Mesenchymal stem cell (in vitro differentiated cells and primary cell): ENCODE results near the gene PPAN.

Experiments
- DNase-seq: peaks from one replicate; pipeline ENCODE4 v3.0.0-alpha.2; 2013
- H2AFZ ChIP-seq: one replicate; pipeline ENCODE4 v1.6.1; 2013; ENCODE audit warnings: low read depth, mild to moderate bottlenecking, control low read depth, inconsistent platforms, low read length, moderate library complexity
- H2AK5ac ChIP-seq: 2 replicates; pipeline ENCODE4 v1.6.1; 2013; ENCODE audit warnings: low read length, moderate library complexity, mild to moderate bottlenecking, inconsistent platforms; ENCODE audit not compliant: severe bottlenecking
- H2BK120ac ChIP-seq: one replicate; pipeline ENCODE4 v1.6.1; 2013; ENCODE audit warnings: low read depth, mild to moderate bottlenecking, inconsistent platforms, low read length, moderate library complexity
- H2BK12ac ChIP-seq, 2 experiments: one replicate each; pipeline ENCODE4 v1.6.1; 2013; ENCODE audit warnings: inconsistent platforms in 2 of 2, low read length in 2 of 2, mild to moderate bottlenecking in 2 of 2, moderate library complexity in 2 of 2, control low read depth in 1 of 2
- H2BK15ac ChIP-seq: one replicate; pipeline ENCODE4 v1.6.1; 2013; ENCODE audit warnings: mild to moderate bottlenecking, low read depth, inconsistent platforms; ENCODE audit not compliant: poor library complexity, severe bottlenecking
- H2BK5ac ChIP-seq: 2 replicates; pipeline ENCODE4 v1.6.1; 2013; ENCODE audit warnings: low read depth, mild to moderate bottlenecking, low read length, control low read depth, inconsistent platforms; ENCODE audit not compliant: poor library complexity, severe bottlenecking
- H3K14ac ChIP-seq, 2 experiments: one replicate each; pipeline ENCODE4 v1.6.1; 2013; ENCODE audit warnings: inconsistent platforms in 2 of 2, low read length in 2 of 2, control low read depth in 1 of 2, mild to moderate bottlenecking in 1 of 2, moderate library complexity in 1 of 2
- H3K18ac ChIP-seq, 2 experiments: one replicate each; pipeline ENCODE4 v1.6.1; 2013; ENCODE audit warnings: inconsistent platforms in 2 of 2, low read length in 2 of 2, control low read depth in 1 of 2, low read depth in 1 of 2, mild to moderate bottlenecking in 1 of 2
- H3K23ac ChIP-seq, 2 experiments: one replicate each; pipeline ENCODE4 v1.6.1; 2013; ENCODE audit warnings: inconsistent platforms in 2 of 2, low read length in 2 of 2, mild to moderate bottlenecking in 2 of 2, moderate library complexity in 2 of 2, control low read depth in 1 of 2
- H3K27ac ChIP-seq: 2 replicates; pipeline ENCODE4 v1.5.1; 2013; ENCODE audit warnings: mild to moderate bottlenecking, moderate library complexity, low read length, control low read depth, inconsistent platforms; ENCODE audit not compliant: poor library complexity, severe bottlenecking
- H3K27me3 ChIP-seq, 2 experiments: 2 replicates each; pipeline versions ENCODE4 v1.6.1 to v1.7.0; 2013; ENCODE audit warnings: low read length in 2 of 2, mild to moderate bottlenecking in 2 of 2, moderate library complexity in 2 of 2, control low read depth in 1 of 2, inconsistent platforms in 1 of 2; ENCODE audit not compliant: control insufficient read depth in 1 of 2, insufficient read depth in 1 of 2
- H3K36me3 ChIP-seq, 2 experiments: 2 replicates each; pipeline versions ENCODE4 v1.6.1 to v1.7.0; 2013; ENCODE audit warnings: low read length in 2 of 2, control low read depth in 1 of 2, inconsistent platforms in 1 of 2, low read depth in 1 of 2, mild to moderate bottlenecking in 1 of 2; ENCODE audit not compliant: insufficient read depth in 2 of 2, control insufficient read depth in 1 of 2
- H3K4ac ChIP-seq, 2 experiments: one replicate each; pipeline ENCODE4 v1.6.1; 2013; ENCODE audit warnings: inconsistent platforms in 2 of 2, low read length in 2 of 2, mild to moderate bottlenecking in 2 of 2, moderate library complexity in 2 of 2, control low read depth in 1 of 2, low read depth in 1 of 2
- H3K4me1 ChIP-seq: 2 replicates; pipeline ENCODE4 v1.6.1; 2013; ENCODE audit warnings: low read depth, low read length, control low read depth; ENCODE audit not compliant: control insufficient read depth, insufficient read depth
- H3K4me2 ChIP-seq: 2 replicates; pipeline ENCODE4 v1.6.1; 2013; ENCODE audit warnings: low read length, mild to moderate bottlenecking, inconsistent platforms; ENCODE audit not compliant: poor library complexity, severe bottlenecking
- H3K4me3 ChIP-seq, 2 experiments: 2 replicates each; pipeline versions ENCODE4 v1.5.1 to v1.7.0; 2013; ENCODE audit warnings: low read length in 2 of 2, mild to moderate bottlenecking in 2 of 2, control low read depth in 1 of 2, low read depth in 1 of 2; ENCODE audit not compliant: insufficient read depth in 1 of 2
- H3K79me1 ChIP-seq: replicated peaks from 2 replicates; pipeline ENCODE4 v1.6.1; 2013; ENCODE audit warnings: mild to moderate bottlenecking, control low read depth, low read length, inconsistent platforms; ENCODE audit not compliant: poor library complexity, severe bottlenecking
- H3K9ac ChIP-seq: 2 replicates; pipeline ENCODE4 v1.7.0; 2013; ENCODE audit warnings: mild to moderate bottlenecking, low read length, moderate library complexity
- H3K9me3 ChIP-seq: 2 replicates; pipeline ENCODE4 v1.7.0; 2013; ENCODE audit warnings: mild to moderate bottlenecking, low read length; ENCODE audit not compliant: control insufficient read depth
- H4K8ac ChIP-seq: one replicate; pipeline ENCODE4 v1.6.1; 2013; ENCODE audit warnings: inconsistent platforms, mild to moderate bottlenecking, low read length, moderate library complexity
- H4K91ac ChIP-seq: one replicate; pipeline ENCODE4 v1.6.1; 2013; ENCODE audit warnings: mild to moderate bottlenecking, low read length, inconsistent platforms
- WGBS: methylation state at CpG from one replicate; pipeline ENCODE4 v1.1.7; 2013; ENCODE audit warnings: mixed read lengths; 5-methylcytosine and 5-hydroxymethylcytosine counted together

The PPAN gene

DNA sequence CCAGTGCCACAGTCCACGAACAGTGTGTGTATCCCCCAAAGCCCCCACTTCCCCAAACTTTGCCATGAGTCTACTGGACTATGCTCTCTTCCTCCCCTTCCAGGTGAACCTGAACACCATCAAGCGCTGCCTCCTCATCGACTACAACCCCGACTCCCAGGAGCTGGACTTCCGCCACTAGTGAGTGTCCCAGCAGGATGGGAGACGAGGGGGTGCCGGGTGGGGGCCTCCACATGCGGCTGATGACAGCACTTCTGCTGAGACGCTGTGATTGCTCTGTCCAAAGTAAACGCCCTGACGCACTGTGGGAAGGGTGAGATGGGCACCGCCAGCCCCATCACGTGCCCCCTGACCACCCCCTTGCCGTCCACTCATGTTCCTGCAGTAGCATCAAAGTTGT lies 3.4 kb downstream of the PPAN start:
- no peak for DNase-seq
- no peaks in the 10 kb centered on the region for H3K9me3 ChIP-seq
- H2BK12ac ChIP-seq, result no peak overlapping the region
- H3K4me2 ChIP-seq, result no peak overlapping the region
- peaks cover 24% of the 10 kb centered on the region for H3K4me1 ChIP-seq
- H3K23ac ChIP-seq, result no peak overlapping the region
- no peak overlapping the region for H3K4ac ChIP-seq
- no peak overlapping the region for H3K4me3 ChIP-seq
- peak overlapping the region; percentile 2 for H4K91ac ChIP-seq
- no peak overlapping the region for H2AFZ ChIP-seq
- H2AK5ac ChIP-seq, result no peak overlapping the region
- no peak overlapping the region for H3K18ac ChIP-seq
- no peak overlapping the region for H3K27ac ChIP-seq
- no peak overlapping the region for H2BK15ac ChIP-seq
- no peak overlapping the region for H2BK120ac ChIP-seq
- 98% methylated on average over 14 of the region's 14 CpGs for WGBS
- no peak overlapping the region for H4K8ac ChIP-seq
- H3K79me1 ChIP-seq, result peaks cover 37% of the 10 kb centered on the region
- no peak overlapping the region for H2BK5ac ChIP-seq
- no peak overlapping the region for H3K14ac ChIP-seq
- H3K9ac ChIP-seq, result no peak overlapping the region
- H3K36me3 ChIP-seq, result peaks cover 51 to 67% of the 10 kb centered on the region in 2 experiments
- H3K27me3 ChIP-seq, result no peaks in the 10 kb centered on the region

DNA sequence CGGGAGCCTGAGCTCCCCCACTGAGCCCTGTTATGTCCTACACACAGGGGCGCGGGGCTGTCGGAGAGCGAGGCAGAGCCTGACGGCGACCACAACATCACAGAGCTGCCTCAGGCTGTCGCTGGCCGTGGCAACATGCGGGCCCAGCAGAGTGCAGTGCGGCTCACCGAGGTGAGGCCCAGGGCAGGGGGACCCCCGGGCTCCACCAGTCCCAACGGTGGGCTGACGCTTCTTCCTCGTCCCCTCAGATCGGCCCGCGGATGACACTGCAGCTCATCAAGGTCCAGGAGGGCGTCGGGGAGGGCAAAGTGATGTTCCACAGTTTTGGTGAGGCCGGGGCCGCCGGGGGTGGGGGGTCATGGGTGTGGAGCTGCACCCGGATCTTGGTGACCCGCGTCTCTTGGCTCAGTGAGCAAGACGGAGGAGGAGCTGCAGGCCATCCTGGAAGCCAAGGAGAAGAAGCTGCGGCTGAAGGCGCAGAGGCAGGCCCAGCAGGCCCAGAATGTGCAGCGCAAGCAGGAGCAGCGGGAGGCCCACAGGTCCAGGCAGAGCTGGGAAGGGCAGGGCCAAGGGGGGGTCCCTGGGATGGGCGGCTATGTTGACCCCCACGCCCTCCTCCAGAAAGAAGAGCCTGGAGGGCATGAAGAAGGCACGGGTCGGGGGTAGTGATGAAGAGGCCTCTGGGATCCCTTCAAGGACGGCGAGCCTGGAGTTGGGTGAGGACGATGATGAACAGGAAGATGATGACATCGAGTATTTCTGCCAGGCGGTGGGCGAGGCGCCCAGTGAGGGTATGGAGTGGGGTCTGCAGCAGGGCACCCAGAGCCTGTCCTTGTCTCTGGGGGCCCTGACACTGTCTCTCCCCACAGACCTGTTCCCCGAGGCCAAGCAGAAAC lies 4.2 kb downstream of the PPAN start:
- H3K4ac ChIP-seq, result no peak overlapping the region
- H2BK5ac ChIP-seq, result no peak overlapping the region
- no peak overlapping the region for H3K18ac ChIP-seq
- H2AFZ ChIP-seq, result no peak overlapping the region
- peaks cover 24% of the 10 kb centered on the region for H3K4me1 ChIP-seq
- 96% methylated on average over 44 of the region's 44 CpGs for WGBS
- H3K4me3 ChIP-seq, result no peak overlapping the region
- no peak for DNase-seq
- H4K91ac ChIP-seq, result no peak overlapping the region
- H3K23ac ChIP-seq, result no peak overlapping the region
- H3K36me3 ChIP-seq, result peaks cover 58 to 75% of the 10 kb centered on the region in 2 experiments
- no peak overlapping the region for H4K8ac ChIP-seq
- H3K27me3 ChIP-seq, result no peaks in the 10 kb centered on the region
- H2BK12ac ChIP-seq, result no peak overlapping the region
- peaks cover 40% of the 10 kb centered on the region for H3K79me1 ChIP-seq
- H2BK120ac ChIP-seq, result no peak overlapping the region
- no peak overlapping the region for H3K9ac ChIP-seq
- no peak overlapping the region for H3K14ac ChIP-seq
- no peak overlapping the region for H2BK15ac ChIP-seq
- no peak overlapping the region for H3K27ac ChIP-seq
- no peak overlapping the region for H2AK5ac ChIP-seq
- H3K4me2 ChIP-seq, result no peak overlapping the region
- H3K9me3 ChIP-seq, result no peaks in the 10 kb centered on the region

DNA sequence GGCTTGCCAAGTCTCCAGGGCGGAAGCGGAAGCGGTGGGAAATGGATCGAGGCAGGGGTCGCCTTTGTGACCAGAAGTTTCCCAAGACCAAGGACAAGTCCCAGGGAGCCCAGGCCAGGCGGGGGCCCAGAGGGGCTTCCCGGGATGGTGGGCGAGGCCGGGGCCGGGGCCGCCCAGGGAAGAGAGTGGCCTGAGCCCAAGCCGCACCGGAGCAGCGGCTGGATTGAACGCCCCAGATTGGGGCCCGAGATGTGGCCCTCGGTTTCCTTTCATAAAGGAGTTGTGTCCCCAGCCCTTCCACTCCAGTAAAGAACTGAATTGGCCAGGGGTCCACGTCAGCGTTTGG lies 4.8 kb downstream of the PPAN start:
- Histone ChIP-seq H3K4me3 (no peak overlapping the region), H3K23ac (no peak overlapping the region), H2BK120ac (no peak overlapping the region), H3K14ac (no peak overlapping the region), H3K9me3 (no peaks in the 10 kb centered on the region), H3K4ac (no peak overlapping the region), H3K9ac (no peak overlapping the region), H2BK15ac (no peak overlapping the region), H2AK5ac (no peak overlapping the region), H3K79me1 (peaks cover 46% of the 10 kb centered on the region), H3K27ac (no peak overlapping the region), H3K36me3 (peaks cover 64 to 82% of the 10 kb centered on the region in 2 experiments), H4K8ac (no peak overlapping the region), H4K91ac (no peak overlapping the region), H3K18ac (no peak overlapping the region), H3K4me1 (peaks cover 21% of the 10 kb centered on the region), H2AFZ (no peak overlapping the region), H2BK12ac (no peak overlapping the region), H2BK5ac (no peak overlapping the region), H3K4me2 (no peak overlapping the region), H3K27me3 (no peaks in the 10 kb centered on the region)
- 95% methylated on average over 19 of the region's 19 CpGs for WGBS
- DNase-seq, result no peak

DNA sequence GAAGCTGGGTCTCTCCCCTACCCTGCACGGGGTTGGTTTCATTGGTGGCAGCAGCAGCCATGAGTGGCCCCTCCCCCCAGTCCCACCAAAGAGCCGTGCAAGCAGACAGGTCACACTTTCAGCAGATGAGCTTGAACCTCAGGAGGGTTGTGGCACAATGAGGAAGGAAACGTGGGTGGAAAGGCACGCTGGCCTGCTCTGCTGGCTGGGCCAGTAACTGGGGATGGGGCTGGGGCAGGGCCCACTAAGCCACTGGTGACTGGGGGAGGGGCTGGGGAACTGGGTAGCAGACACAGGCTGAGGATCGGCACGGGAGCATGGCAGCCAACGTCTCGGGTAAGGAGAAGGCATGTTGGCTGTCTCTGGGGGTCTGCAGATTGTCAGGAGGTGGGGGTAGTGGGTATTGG lies 5.2 kb downstream of the PPAN start, which contains the start of gene P2RY11:
Gene P2RY11 (plus strand): TSS at position 289 of the 407 bp plus-strand sequence. CDS start 29 bp downstream, at position 318.
- Histone ChIP-seq H3K18ac (no peak within 1 kb of the TSS), H2BK12ac (no peak within 1 kb of the TSS), H3K23ac (no peak within 1 kb of the TSS), H3K9ac (no peak within 1 kb of the TSS), H3K14ac (no peak within 1 kb of the TSS), H2BK120ac (no peak within 1 kb of the TSS), H3K9me3 (no peaks in the 10 kb centered on the region), H3K4ac (no peak within 1 kb of the TSS), H3K36me3 (peaks cover 69 to 86% of the 10 kb centered on the region in 2 experiments), H2AFZ (no peak within 1 kb of the TSS), H4K91ac (no peak within 1 kb of the TSS), H2BK5ac (no peak within 1 kb of the TSS), H3K27me3 (no peaks in the 10 kb centered on the region), H4K8ac (peak within 1 kb of the TSS; percentile 40), H2AK5ac (no peak within 1 kb of the TSS), H3K4me1 (peaks cover 23% of the 10 kb centered on the region), H3K4me3 (no peak within 1 kb of the TSS), H3K79me1 (peaks cover 50% of the 10 kb centered on the region), H2BK15ac (no peak within 1 kb of the TSS), H3K4me2 (no peak within 1 kb of the TSS), H3K27ac (no peak within 1 kb of the TSS)
- no peak for DNase-seq
- 97% methylated on average over 8 of the region's 8 CpGs for WGBS
